ENCODE results near the gene NPC1.
"Not testable (repeated sequence)": the region's sequence is repeated elsewhere in the genome, so short reads cannot be mapped to it uniquely, and the experiment has no call there.

Gene NPC1

GRCh38 chr18:23573626-23574431 lies 12.5 kb downstream of the NPC1 start:
- DNase-seq: peak; percentile 46 to 61

- no peak for DNase-seq
Observed at GRCh38 chr18:23573020-23573419, 13.3 kb downstream of the NPC1 start.

GRCh38 chr18:23572570-23572969 lies 13.7 kb downstream of the NPC1 start:
- no peak for DNase-seq

GRCh38 chr18:23572012-23572411 lies 14.3 kb downstream of the NPC1 start:
- no peak for DNase-seq

- no peak for DNase-seq
Observed at GRCh38 chr18:23570912-23571504, 15.3 kb downstream of the NPC1 start.

GRCh38 chr18:23569299-23570063 lies 16.8 kb downstream of the NPC1 start:
- DNase-seq: no peak

- DNase-seq: no peak
Observed at GRCh38 chr18:23568281-23569138, 17.8 kb downstream of the NPC1 start.

- DNase-seq: no peak
Observed at GRCh38 chr18:23567671-23568070, 18.6 kb downstream of the NPC1 start.

GRCh38 chr18:23565916-23566547 lies 20.3 kb downstream of the NPC1 start:
- DNase-seq: no peak

GRCh38 chr18:23563377-23564043 lies 22.8 kb downstream of the NPC1 start:
- no peak for DNase-seq

GRCh38 chr18:23560186-23560585 lies 26.1 kb downstream of the NPC1 start:
- no peak for DNase-seq

GRCh38 chr18:23557511-23557910 lies 28.8 kb downstream of the NPC1 start:
- not testable (repeated sequence) for DNase-seq

- no peak for DNase-seq
Observed at GRCh38 chr18:23556145-23556780, 30.0 kb downstream of the NPC1 start.

- DNase-seq: no peak
Observed at GRCh38 chr18:23553887-23554286, 32.4 kb downstream of the NPC1 start.

- no peak for DNase-seq
Observed at GRCh38 chr18:23552505-23552904, 33.8 kb downstream of the NPC1 start.

- DNase-seq: no peak
Observed at GRCh38 chr18:23551978-23552377, 34.3 kb downstream of the NPC1 start.

- DNase-seq: no peak
Observed at GRCh38 chr18:23550898-23551297, 35.4 kb downstream of the NPC1 start.

GRCh38 chr18:23548719-23549118 lies 37.6 kb downstream of the NPC1 start:
- no peak for DNase-seq

- no peak for DNase-seq
Observed at GRCh38 chr18:23548275-23548674, 38.0 kb downstream of the NPC1 start.

- no peak for DNase-seq
Observed at GRCh38 chr18:23547846-23548245, 38.5 kb downstream of the NPC1 start.

GRCh38 chr18:23547306-23547705 lies 39.0 kb downstream of the NPC1 start:
- DNase-seq: no peak

Measured in activated CD4-positive, alpha-beta T cell treated with anti-CD3 and anti-CD28 coated beads, Interleukin-2, amount 50 U/mL, for 48 hours (primary cell).